NCI-H460 (cell line): ENCODE results near the gene ARHGAP30. TPM values are rescaled to one million over a fixed set of nuclear protein-coding genes. Genes with fewer than 3 reads are reported as not detected.

Experiments
- DNase-seq: peaks from one replicate; pipeline ENCODE4 v3.0.0-alpha.2; 2016; ENCODE audit warnings: low read depth; ENCODE audit errors: extremely low read depth
- total RNA-seq: library from RNA; depleted of rRNA; stranded (reverse); fragments of >200 nt; shearing (Covaris generic); gene quantifications from 2 replicates; pipeline ENCODE4 v1.2.3, GENCODE V29; 2014

The ARHGAP30 gene
- total RNA-seq, 1 experiment from 2014 or later = 0.45 TPM

DNA sequence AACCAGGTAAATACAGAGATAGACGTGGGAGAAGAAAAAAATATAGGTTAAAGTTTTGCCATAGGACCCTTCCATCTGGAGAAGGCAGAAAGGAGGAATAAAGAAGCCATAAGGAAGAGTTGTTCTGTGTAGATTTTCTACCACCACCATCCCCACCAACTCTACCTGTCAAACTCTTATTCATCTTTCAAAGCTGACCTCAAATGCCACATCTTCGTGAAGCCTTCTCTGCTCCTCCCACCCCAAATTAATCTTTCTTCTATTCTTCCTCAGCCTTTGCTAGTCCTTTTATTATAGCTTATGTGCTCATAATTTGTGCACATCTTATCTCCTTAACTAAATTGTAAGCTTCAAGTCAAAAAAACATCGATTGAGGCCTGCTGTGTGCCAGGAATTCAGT, 20.9 kb upstream of the ARHGAP30 start:
- DNase-seq = no peak

DNA sequence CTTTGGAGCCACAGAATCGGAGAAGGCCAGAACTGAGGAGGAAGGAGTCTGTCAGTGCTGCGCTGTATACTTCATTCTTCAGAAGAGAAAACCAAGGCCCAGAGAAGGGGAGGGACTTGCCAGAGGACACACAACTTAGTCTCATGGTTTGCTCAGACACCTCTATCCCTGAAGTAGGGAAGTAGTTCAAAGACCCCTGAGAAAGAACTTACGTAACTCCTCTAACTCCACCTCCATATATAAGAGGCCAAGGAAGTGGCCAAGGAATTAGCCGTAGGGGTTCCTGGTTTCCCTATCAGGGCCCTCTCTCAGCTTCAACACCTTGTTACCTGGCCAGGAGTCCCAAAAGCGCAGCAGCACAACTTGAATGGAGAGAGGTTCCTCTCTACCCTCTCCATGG, 20.2 kb upstream of the ARHGAP30 start:
- DNase-seq = no peak

- no peak for DNase-seq
Observed at GRCh38 chr1:161089251-161089924, 19.7 kb upstream of the ARHGAP30 start, which contains the start of gene NECTIN4. NECTIN4 (minus strand) TSS chr1:161089558; CDS start chr1:161089296, 262 bp downstream.

DNA sequence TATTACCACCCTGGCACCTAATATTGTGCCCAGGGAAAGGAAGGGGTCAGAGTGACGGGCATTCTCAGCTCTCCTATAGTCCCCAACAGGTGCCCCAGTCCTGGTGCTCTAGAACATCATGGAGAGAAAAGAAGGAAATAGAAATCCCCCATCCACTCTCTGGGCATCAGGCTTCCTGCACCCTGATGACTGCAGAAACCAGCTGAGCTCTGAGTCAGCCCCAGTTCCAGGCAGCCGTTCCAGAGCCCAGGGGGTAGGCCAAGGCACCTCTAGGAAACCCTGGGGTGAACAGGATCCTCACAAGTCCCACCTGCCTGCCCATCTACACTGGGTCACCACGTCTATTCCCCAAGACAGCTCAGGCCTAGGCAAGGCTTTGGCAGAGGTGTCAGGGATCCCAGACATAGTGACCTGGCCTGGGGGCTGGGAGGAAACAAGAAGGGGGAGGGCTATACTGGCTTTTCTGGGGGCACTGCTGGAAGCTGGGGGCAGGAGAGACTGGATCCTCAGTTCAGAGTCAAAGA, 19.0 kb upstream of the ARHGAP30 start:
- DNase-seq = no peak

DNA sequence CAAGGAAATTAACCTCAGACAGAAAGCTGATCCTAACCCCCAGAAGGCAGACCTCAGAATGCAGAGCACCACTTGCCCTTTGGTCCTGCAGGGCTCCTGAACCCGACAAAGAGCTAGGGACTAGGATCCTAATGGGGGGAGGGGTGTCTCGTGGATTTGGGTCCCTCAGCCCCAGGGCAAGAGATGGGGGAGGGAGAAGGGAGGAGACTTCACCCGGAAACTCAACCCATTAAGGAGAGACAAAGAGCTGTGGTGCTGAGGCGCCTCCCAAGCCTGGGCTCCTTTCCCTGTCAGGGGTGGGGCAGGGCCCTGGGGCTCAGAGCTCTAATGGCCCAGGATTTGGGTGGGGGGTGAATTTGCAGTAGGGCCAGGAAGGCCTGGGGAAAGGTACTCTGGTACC, 16.8 kb upstream of the ARHGAP30 start:
- DNase-seq = no peak

- no peak for DNase-seq
Observed at GRCh38 chr1:161085165-161085564, 15.5 kb upstream of the ARHGAP30 start.

DNA sequence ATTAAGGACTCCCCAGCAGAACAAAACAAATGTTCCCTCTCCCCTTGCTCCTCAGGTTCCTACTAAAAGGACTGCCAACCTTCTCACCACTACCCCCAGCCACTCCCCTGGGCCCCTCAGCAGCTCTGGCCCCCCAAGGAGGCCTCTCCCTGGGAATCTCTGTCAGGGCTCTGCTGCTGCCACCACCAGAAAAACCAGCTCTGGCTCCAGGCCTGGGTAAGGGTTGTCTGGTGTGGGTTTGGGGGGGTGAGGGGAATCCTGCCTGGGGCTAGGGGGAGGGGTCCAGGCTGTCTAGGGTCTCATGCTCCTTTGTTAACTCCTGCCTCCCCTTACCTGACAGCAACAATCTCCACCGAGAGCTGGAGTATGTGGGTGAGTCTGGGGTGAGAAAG, 14.9 kb upstream of the ARHGAP30 start:
- DNase-seq = no peak

- no peak for DNase-seq
Observed at GRCh38 chr1:161083748-161084596, 14.3 kb upstream of the ARHGAP30 start.

DNA sequence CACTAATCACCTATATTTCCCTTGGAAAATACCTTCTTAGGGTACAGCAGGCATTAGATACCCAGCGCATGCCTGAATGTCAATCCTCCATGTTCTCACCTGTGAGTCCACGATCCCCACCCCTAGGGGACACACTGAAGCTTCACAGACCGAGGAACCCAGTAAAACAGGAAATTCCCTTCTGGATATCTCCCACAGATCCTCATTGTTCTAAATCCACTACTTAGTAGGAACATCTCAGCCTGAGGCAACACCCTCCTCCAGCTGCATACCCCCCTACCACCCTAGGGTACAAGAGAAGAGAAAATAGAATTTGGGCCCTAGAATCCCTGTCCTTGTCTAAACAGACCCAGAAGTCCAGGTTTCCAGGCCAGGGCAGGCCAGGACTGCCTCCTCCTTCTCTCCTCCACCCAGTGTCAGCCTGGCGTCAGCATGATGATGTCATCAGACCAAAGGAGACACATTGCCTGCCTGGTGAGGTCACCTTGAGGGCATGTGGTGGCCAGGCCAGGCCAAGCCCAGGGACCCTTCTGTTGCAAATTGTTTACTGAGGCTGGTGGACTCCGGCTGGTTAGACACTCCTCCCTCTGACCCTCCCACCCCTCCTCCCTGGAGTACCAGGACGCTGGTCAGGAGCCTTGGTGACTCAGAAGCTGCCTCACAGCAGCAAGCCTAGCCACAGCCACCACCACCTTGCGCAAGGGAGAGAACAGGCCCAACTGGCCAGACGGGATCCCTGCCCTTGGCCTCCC, 13.5 kb upstream of the ARHGAP30 start:
- DNase-seq = peak; percentile 43

DNA sequence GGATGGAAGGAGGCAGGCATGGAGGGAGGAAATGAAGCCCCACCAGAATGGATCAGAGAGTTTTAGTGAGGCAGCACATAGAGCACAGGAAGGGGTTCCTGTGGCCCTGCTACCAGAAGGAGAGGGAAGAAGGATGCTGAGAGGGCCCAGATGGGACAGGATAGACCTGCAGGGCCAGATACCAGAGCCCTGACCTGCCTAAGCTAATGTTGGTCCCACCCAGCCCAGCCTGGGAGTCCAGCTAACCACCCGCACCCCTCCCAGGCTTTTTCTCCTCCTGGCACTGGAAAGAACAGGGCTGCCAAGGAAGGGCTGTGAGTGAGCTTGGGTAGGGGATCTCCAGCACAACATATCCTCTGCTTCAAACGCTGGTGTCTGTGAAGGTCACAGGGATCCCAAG, 12.8 kb upstream of the ARHGAP30 start:
- DNase-seq = no peak

GRCh38 chr1:161081519-161081918, 11.8 kb upstream of the ARHGAP30 start:
- no peak for DNase-seq

GRCh38 chr1:161080441-161081405, 11.0 kb upstream of the ARHGAP30 start:
- DNase-seq = no peak

DNA sequence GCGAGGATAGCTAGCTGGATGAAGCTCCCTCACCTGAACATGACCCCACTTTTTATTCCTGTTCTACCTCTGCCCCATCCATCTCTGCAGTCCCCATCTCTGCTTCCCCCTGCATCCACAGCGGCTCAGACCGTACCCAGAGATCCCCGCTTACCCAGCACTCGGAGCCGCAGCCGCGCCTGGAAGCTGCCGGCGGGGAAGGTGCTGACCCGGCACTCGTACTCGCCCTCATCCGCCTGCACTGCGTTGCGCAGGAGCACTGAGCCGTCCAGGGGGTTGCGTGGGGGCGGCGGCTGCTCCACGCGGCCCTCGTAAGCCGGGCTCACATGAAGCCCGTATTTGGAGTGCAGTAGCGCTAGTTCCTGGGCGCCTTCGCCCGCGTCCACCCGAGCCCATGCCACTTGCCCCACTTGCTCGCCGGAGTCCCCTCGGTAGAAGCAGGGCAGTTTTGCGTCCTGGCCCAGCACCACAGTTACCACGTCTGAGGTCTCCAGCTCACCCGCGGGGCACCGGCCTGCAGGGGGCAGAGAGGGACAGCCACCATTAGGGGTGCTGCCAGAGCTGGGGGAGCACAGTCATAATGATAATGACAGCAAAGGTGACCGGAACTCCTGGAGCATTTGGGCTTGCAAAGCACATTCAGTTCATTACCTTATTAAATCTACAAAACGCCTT, 9.9 kb upstream of the ARHGAP30 start:
- no peak for DNase-seq

- no peak for DNase-seq
Observed at GRCh38 chr1:161077426-161077825, 7.7 kb upstream of the ARHGAP30 start.

GRCh38 chr1:161076410-161076809, 6.7 kb upstream of the ARHGAP30 start:
- no peak for DNase-seq

DNA sequence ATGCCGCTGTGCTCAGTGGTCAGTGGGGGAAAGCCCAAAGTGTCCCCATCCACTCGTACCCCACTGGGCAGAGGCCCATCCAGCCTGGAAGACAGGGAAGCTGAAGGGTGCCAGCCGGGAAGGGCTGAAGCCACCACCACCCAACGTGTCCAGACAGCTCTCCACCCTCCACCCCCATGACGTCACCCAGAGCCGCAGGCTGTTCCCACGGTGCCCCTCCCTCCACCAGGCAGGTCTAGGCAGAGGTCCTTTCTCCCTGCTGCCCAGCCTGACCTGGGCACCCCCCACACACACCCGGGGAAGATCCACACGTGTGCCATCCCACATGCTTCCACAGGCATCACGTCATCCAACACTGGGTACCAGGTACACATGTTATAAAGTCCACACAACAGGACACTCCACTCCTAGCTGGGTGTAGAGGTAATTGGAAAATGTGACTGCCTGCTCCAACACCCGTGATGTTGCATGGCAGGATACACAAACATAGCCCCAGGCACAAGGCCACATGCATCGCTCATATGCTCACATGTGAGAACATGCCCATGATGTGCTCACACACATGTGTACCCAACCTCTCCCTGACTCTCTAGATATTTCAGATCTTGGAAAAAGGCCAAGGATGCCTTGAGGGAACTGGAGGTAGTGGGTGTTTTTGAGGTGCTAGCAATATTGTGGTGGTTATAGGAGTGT, 5.1 kb upstream of the ARHGAP30 start:
- DNase-seq = no peak

DNA sequence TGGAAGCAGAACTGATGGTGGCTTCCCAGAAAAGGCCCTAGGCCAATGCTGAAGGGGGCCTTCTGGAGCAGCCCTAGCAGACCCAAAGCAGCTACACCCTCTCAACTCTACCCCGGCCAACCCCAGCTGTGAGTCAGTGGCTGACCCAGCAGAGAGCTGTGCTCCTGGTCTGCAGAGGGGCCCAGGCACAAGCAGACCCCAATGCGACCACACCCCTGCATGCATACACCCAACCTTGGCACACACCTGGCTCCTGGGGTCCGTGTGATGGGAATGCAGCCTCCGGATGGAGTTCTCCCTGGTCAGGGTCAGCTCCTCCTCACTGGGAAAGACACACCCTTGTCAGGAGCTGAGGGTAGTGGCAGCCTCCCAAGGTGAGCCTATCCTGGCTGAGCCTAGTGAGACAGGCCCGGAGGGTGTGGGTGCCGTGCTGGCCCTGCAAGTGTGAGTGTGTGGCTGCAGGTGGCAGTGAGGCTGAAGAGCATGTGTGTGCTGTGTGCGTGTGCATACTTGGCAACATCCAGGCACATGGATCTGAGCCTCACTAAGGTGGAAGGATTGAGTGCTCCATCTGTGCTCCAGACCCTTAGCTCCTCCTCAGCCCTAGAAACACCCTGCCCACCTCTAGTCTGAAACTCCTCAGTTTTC, 3.9 kb upstream of the ARHGAP30 start:
- no peak for DNase-seq

DNA sequence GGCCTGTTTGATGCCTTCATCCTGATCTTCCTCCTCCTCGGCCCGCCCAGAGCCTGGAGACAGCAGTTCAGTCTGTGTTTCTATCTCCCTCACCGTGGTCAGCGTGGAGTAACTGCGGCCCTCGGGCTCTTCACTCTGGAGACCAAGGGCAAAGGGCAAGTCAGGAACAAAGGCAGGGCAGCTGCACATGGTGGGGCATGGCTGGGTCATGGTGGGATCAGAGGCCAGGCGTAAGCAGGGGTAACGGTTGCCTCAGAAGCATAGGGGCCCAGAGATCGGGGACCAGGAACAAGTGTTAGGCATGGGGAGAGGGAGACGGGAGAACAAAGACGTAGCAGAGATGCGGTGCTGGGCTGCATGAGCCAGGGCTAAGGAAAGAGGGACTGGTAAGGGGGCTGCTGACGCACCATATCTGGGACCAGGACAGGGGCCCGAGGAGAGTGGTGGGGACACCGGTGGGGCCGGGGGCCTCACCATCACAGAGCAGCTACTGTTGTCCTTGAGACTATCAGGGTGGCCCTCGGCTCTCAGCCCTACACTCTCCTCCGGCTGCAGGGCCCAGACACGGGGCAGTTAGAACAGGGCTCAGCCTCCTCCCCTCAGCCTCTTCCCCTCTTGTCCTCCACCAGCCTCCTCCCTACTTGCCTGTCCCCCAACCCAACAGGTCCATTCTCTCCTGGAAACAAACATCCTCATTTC, 3.2 kb upstream of the ARHGAP30 start:
- no peak for DNase-seq
